H1 (cell line): ENCODE data around the gene SMARCC1. TPM values are rescaled to one million over a fixed set of nuclear protein-coding genes. Genes with fewer than 3 reads are reported as not detected.

Experiments
- CTCF ChIP-seq, 3 experiments: IDR thresholded peaks; 1 replicate in 2 of 3; 2 replicates in 1 of 3; pipeline versions ENCODE4 v1.5.1 to v1.6.1; 2011; ENCODE audit warnings: low read length in 3 of 3, mild to moderate bottlenecking in 3 of 3, inconsistent platforms in 2 of 3, low read depth in 1 of 3, moderate library complexity in 1 of 3; ENCODE audit not compliant: insufficient read depth in 1 of 3; ENCODE audit errors: control extremely low read depth in 1 of 3
- polyA plus RNA-seq, 7 experiments: library from polyadenylated mRNA; depleted of rRNA in 3 of 7; stranded (reverse) in 5 of 7; unstranded in 2 of 7; fragments of >200 nt in 5 of 7; fragments of 200-250 nt in 2 of 7; gene quantifications; 1 replicate in 5 of 7; 2 replicates in 1 of 7; 4 replicates in 1 of 7; pipeline versions ENCODE4 v1.2.1 to v1.2.3, GENCODE V29; 2011 to 2013; ENCODE audit warnings: missing spikeins in 2 of 7, mixed read lengths in 2 of 7
- total RNA-seq: library from RNA; stranded (reverse); fragmentation: NEBNext Ultra II Directional; extraction: Animal tissue kit (Norgen Biotek cat#: 25700); gene quantifications from 2 replicates; pipeline ENCODE4 v1.2.1, GENCODE V29; 2021

The SMARCC1 gene
- total and polyA plus RNA-seq, 2 of the 8 experiments (the other 6 are each of a cell fraction or from before 2014, with no cell fraction given), result 64.1 to 335 TPM

- TF ChIP-seq CTCF (IDR thresholded peaks at IDR 0.05; ENCODE audit: control extremely low read depth in 1 of 3, insufficient read depth in 1 of 3, low read depth in 1 of 3, low read length in 3 of 3), result no peak
Measured at GRCh38 chr3:47701388-47701787, 80.3 kb downstream of the SMARCC1 start (continued).
